Neural crest cell (in vitro differentiated cells): Measurements from ENCODE around the gene OPN4. TPM values are rescaled to one million over a fixed set of nuclear protein-coding genes. Genes with fewer than 3 reads are reported as not detected.

Experiments used
- DNase-seq: peaks from one replicate; pipeline ENCODE4 v3.0.0; 2021; ENCODE audit warnings: low read depth, mixed read lengths, low spot score
- H3K27ac Mint-ChIP-seq: one replicate; pipeline ENCODE4 v1.8.0; 2021; ENCODE audit warnings: mild to moderate bottlenecking, mixed read lengths; ENCODE audit not compliant: unreplicated experiment
- H3K27me3 Mint-ChIP-seq: 2 replicates; pipeline ENCODE4 v1.8.0; 2021; ENCODE audit warnings: low read depth, mild to moderate bottlenecking, mixed read lengths
- H3K36me3 Mint-ChIP-seq: 2 replicates; pipeline ENCODE4 v1.8.0; 2021; ENCODE audit warnings: low read depth, mild to moderate bottlenecking, mixed read lengths
- H3K4me1 Mint-ChIP-seq: 2 replicates; pipeline ENCODE4 v1.8.0; 2021; ENCODE audit warnings: mixed read lengths
- H3K4me3 Mint-ChIP-seq: one replicate; pipeline ENCODE4 v1.8.0; 2021; ENCODE audit warnings: mild to moderate bottlenecking, mixed read lengths
- H3K9me3 Mint-ChIP-seq: 2 replicates; pipeline ENCODE4 v1.8.0; 2021; ENCODE audit warnings: mixed read lengths
- total RNA-seq: library from RNA; stranded (reverse); gene quantifications from 2 replicates; pipeline ENCODE4 v1.2.1, GENCODE V29; 2021
- TF ChIP-seq, protein P1 (sequence below): fragments of 200-600 bp; sonication (generic); conservative IDR thresholded peaks from 2 replicates; pipeline ENCODE4 v1.5.0; 2021; ENCODE audit warnings: antibody characterized with exemption, mild to moderate bottlenecking

OPN4 gene
- total RNA-seq, 1 donor from 2014 or later: not detected

DNA sequence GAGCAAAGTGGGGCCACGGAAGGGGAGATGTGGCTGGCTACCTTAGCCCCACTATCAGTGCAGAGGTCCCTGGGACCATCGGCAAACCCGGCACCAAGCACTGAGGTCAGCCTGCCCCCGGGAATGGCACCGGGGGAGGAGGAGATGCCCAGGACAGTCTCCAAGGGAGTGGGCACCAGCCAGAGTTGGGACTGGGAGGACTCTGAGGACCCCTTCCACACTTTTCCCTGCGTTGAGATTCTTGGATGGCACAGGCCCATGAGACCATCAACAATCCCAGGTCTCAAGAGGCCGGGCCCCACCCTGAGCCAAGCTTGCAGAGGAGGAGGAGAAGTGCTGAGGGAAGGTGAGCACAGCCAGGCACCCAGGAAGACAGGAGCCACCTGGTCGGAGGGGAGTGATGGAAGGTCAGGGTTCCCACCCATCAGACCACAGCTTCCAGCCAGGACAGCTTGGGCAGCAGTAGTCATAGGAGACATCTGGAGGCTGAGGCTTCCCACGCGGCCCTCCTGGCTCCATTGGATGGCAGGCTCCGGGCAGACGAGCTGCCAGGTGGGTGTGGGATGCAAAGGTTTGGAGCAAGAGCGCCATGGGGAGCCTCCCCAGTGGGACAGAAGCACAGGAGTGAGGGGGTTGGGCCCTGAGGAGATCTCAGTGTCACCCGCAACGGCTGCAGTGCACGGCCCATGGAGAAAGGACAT, 2.6 kb upstream of the OPN4 start:
- no peaks in the 10 kb centered on the region for H3K36me3 Mint-ChIP-seq
- peaks cover 25% of the 10 kb centered on the region for H3K4me1 Mint-ChIP-seq
- H3K4me3 Mint-ChIP-seq: no peak overlapping the region
- TF ChIP-seq, protein P1, sequence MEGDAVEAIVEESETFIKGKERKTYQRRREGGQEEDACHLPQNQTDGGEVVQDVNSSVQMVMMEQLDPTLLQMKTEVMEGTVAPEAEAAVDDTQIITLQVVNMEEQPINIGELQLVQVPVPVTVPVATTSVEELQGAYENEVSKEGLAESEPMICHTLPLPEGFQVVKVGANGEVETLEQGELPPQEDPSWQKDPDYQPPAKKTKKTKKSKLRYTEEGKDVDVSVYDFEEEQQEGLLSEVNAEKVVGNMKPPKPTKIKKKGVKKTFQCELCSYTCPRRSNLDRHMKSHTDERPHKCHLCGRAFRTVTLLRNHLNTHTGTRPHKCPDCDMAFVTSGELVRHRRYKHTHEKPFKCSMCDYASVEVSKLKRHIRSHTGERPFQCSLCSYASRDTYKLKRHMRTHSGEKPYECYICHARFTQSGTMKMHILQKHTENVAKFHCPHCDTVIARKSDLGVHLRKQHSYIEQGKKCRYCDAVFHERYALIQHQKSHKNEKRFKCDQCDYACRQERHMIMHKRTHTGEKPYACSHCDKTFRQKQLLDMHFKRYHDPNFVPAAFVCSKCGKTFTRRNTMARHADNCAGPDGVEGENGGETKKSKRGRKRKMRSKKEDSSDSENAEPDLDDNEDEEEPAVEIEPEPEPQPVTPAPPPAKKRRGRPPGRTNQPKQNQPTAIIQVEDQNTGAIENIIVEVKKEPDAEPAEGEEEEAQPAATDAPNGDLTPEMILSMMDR: no peak
- no peak overlapping the region for H3K27ac Mint-ChIP-seq
- H3K27me3 Mint-ChIP-seq: no peaks in the 10 kb centered on the region
- DNase-seq: no peak
- no peaks in the 10 kb centered on the region for H3K9me3 Mint-ChIP-seq

DNA sequence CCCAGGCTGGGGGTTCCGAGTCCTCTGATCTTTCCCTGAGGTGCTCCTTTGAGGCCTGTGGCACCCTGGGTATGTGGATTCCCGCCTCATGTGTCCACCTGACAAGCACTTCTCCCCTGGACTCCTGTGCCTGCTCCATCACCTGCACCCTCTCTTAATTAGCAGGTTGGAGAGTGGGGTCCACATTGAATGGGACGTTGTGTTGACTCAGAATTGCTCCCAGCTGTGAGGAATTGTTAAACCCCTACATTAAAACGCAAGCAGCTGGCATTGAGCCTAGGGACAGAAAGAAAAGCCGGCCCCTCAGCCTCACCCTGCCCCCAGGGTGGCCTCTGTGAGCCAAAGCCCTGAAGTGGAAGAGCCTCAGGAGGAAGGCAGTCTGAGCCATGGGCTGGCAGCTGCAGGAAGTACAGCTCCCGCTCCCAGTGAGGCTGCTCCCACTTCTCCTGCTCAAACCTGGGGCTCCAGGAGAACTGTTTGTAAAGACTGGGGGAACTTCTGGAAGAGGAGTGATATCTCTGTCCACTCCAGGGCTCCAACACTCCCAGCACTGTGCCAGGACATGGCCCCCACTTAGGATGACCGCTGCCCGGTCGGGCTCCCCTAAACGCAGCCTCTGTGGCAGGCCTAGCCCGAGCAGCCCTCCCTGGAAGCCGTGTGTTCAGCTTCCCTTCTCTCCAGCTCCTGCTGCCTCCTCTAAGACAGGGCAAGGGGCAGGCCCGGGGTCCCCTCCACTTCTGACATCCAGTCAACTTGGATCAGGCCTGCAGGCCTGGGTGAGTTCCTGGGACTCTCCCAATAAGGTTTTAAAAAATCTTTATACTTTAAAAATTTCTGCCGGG, 1.8 kb upstream of the OPN4 start:
- TF ChIP-seq, protein P1: no peak
- Mint-ChIP-seq H3K4me1 (peaks cover 21% of the 10 kb centered on the region), H3K9me3 (no peaks in the 10 kb centered on the region), H3K27ac (peak overlapping the region; percentile 43), H3K4me3 (no peak overlapping the region), H3K36me3 (no peaks in the 10 kb centered on the region), H3K27me3 (no peaks in the 10 kb centered on the region)
- no peak for DNase-seq

DNA sequence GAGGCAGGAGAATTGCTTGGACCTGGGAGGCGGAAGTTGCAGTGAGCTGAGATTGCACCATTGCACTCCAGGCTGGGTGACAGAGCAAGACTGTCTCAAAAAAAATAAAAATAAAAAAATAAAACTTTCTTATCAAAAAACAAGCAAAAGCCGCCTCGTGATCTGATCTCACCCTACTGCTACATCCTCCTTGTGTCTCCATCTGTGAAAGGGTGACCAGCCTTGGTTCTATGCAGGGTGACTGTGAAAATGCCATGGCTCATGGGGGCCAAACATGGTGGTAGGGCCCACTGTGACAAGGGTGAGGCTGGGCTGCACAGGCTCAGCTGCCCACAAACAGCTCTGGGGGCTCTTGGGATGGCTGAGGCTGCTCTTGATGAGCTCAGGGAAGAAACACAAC, 968 bp upstream of the OPN4 start:
- Mint-ChIP-seq H3K36me3 (no peaks in the 10 kb centered on the region), H3K9me3 (no peaks in the 10 kb centered on the region), H3K27me3 (no peaks in the 10 kb centered on the region), H3K4me3 (no peak overlapping the region), H3K4me1 (peaks cover 13% of the 10 kb centered on the region), H3K27ac (no peak overlapping the region)
- TF ChIP-seq, protein P1: no peak
- DNase-seq: no peak

DNA sequence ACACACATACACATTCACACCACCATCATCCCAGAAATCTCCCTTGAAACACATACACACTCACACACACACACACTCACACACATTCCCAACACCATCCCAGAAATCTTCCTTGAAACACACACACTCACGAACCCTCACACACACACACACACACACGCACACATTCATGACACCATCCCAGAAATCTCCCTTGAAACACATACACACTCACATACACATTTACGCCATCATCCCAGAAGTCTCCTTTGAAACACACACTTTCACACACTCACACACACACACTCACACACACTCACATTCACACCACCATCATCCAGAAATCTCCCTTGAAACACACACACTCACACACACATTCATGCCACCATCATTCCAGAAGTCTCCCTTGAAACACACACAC, 360 bp upstream of the OPN4 start:
- no peak overlapping the region for H3K27ac Mint-ChIP-seq
- H3K27me3 Mint-ChIP-seq: no peaks in the 10 kb centered on the region
- no peak overlapping the region for H3K4me3 Mint-ChIP-seq
- H3K36me3 Mint-ChIP-seq: no peaks in the 10 kb centered on the region
- no peaks in the 10 kb centered on the region for H3K9me3 Mint-ChIP-seq
- TF ChIP-seq, protein P1: no peak
- H3K4me1 Mint-ChIP-seq: peaks cover 11% of the 10 kb centered on the region
- no peak for DNase-seq

DNA sequence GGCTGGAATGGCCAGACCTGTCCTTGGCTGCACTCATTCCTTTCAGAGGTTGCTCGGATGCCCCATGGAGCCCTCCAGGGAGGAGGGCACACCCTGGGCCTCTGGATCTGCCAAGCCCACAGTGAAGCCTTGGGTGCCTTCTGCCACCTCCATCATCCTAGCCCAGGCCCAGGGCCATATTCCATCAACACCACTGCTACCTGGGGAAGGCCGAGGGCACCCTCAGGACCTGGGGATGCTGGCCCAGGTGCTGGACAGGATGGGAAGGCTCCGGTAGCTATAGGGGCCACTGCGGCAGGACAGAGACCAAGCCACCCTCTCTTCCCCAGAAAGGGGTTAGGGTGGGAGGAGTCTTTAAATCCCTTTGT, 810 bp downstream of the OPN4 start:
- no peak overlapping the region for H3K27ac Mint-ChIP-seq
- peaks cover 6% of the 10 kb centered on the region for H3K4me1 Mint-ChIP-seq
- DNase-seq: no peak
- no peaks in the 10 kb centered on the region for H3K36me3 Mint-ChIP-seq
- TF ChIP-seq, protein P1: no peak
- H3K4me3 Mint-ChIP-seq: no peak overlapping the region
- H3K9me3 Mint-ChIP-seq: no peaks in the 10 kb centered on the region
- H3K27me3 Mint-ChIP-seq: no peaks in the 10 kb centered on the region
